ENCODE data around the gene HMCN2.
A peak's percentile ranks its signal among the peaks of the same experiment; 100 is the strongest.

Gene HMCN2

GRCh38 chr9:130458804-130459067 lies 193.2 kb downstream of the HMCN2 start:
- DNase-seq (ENCODE audit: extremely low read depth, low read depth) = no peak
- no peak for TF ChIP-seq CTCF (IDR thresholded peaks at IDR 0.05; ENCODE audit: low read depth, low read length)

- DNase-seq (ENCODE audit: extremely low read depth, low read depth) = no peak
- no peak for TF ChIP-seq CTCF (IDR thresholded peaks at IDR 0.05; ENCODE audit: low read depth, low read length)
Measured at GRCh38 chr9:130459151-130459550, 193.6 kb downstream of the HMCN2 start.

GRCh38 chr9:130459941-130460669 lies 194.5 kb downstream of the HMCN2 start:
- no peak for DNase-seq (ENCODE audit: extremely low read depth, low read depth)
- TF ChIP-seq CTCF (IDR thresholded peaks at IDR 0.05; ENCODE audit: low read depth, low read length) = no peak

GRCh38 chr9:130461218-130461630 lies 195.7 kb downstream of the HMCN2 start:
- DNase-seq (ENCODE audit: extremely low read depth, low read depth) = no peak
- TF ChIP-seq CTCF (IDR thresholded peaks at IDR 0.05; ENCODE audit: low read depth, low read length) = peak; percentile 82

GRCh38 chr9:130461731-130462130 lies 196.2 kb downstream of the HMCN2 start:
- DNase-seq (ENCODE audit: extremely low read depth, low read depth) = no peak
- no peak for TF ChIP-seq CTCF (IDR thresholded peaks at IDR 0.05; ENCODE audit: low read depth, low read length)

GRCh38 chr9:130462685-130463540 lies 197.4 kb downstream of the HMCN2 start:
- DNase-seq (ENCODE audit: extremely low read depth, low read depth) = no peak
- TF ChIP-seq CTCF (IDR thresholded peaks at IDR 0.05; ENCODE audit: low read depth, low read length) = no peak

Data from AG09319 (cell line).